GM23338 (cell line): ENCODE results near the gene ALDH1L2. TPM values are rescaled to one million over a fixed set of nuclear protein-coding genes. Genes with fewer than 3 reads are reported as not detected.

Source experiments
- ATAC-seq: fragments of 200-7000 bp; cut with Tn5 transposase; 3 replicates; pipeline ENCODE4 v1.9.1; 2020
- DNase-seq: peaks from one replicate; pipeline ENCODE4 v3.0.0-alpha.2; 2015; ENCODE audit warnings: low spot score
- H2AFZ ChIP-seq: fragments of 200-600 bp; sonication (generic); 2 replicates; pipeline ENCODE4 v1.8.0; 2016; ENCODE audit warnings: antibody characterized with exemption, mild to moderate bottlenecking, moderate library complexity
- H3F3A ChIP-seq: fragments of 200-600 bp; sonication (generic); replicated peaks from 2 replicates; pipeline ENCODE4 v1.8.0; 2017; ENCODE audit warnings: antibody characterized with exemption, mixed run types, low read depth
- H3K27ac ChIP-seq: fragments of 200-600 bp; sonication (generic); 2 replicates; pipeline ENCODE4 v1.6.1; 2016; ENCODE audit warnings: low read depth
- H3K27me3 ChIP-seq: fragments of 200-600 bp; sonication (generic); 2 replicates; pipeline ENCODE4 v1.8.0; 2016; ENCODE audit warnings: mild to moderate bottlenecking, mixed run types, moderate library complexity; ENCODE audit not compliant: insufficient read depth
- H3K36me3 ChIP-seq: fragments of 200-600 bp; sonication (generic); 2 replicates; pipeline ENCODE4 v1.8.0; 2016; ENCODE audit warnings: mild to moderate bottlenecking; ENCODE audit not compliant: insufficient read depth
- H3K4me1 ChIP-seq: fragments of 200-600 bp; sonication (generic); 2 replicates; pipeline ENCODE4 v1.8.0; 2016; ENCODE audit warnings: mild to moderate bottlenecking, moderate library complexity; ENCODE audit not compliant: insufficient read depth
- H3K4me2 ChIP-seq: fragments of 200-600 bp; sonication (generic); 2 replicates; pipeline ENCODE4 v1.7.1; 2017; ENCODE audit warnings: mixed run types
- H3K4me3 ChIP-seq: fragments of 200-600 bp; sonication (generic); 2 replicates; pipeline ENCODE4 v1.6.1; 2016; ENCODE audit warnings: mixed run types
- H3K79me2 ChIP-seq: fragments of 200-600 bp; sonication (generic); replicated peaks from 2 replicates; pipeline ENCODE4 v1.8.0; 2017; ENCODE audit warnings: mild to moderate bottlenecking; ENCODE audit not compliant: insufficient read depth
- H3K9me2 ChIP-seq: fragments of 200-600 bp; sonication (generic); 2 replicates; pipeline ENCODE4 v1.8.0; 2017; ENCODE audit not compliant: insufficient read depth
- H4K20me1 ChIP-seq: fragments of 200-600 bp; sonication (generic); replicated peaks from 2 replicates; pipeline ENCODE4 v1.8.0; 2017; ENCODE audit warnings: mild to moderate bottlenecking; ENCODE audit not compliant: insufficient read depth
- H3K27ac Mint-ChIP-seq: 2 replicates; pipeline ENCODE4 v1.8.0; 2020; ENCODE audit warnings: inconsistent platforms, mild to moderate bottlenecking, moderate library complexity, mixed read lengths
- H3K27me3 Mint-ChIP-seq: 3 replicates; pipeline ENCODE4 v1.8.0; 2022; ENCODE audit warnings: low read depth, mild to moderate bottlenecking, moderate library complexity, mixed read lengths, inconsistent platforms; ENCODE audit not compliant: insufficient read depth, poor library complexity
- H3K36me3 Mint-ChIP-seq: 3 replicates; pipeline ENCODE4 v1.8.0; 2021; ENCODE audit warnings: low read depth, mild to moderate bottlenecking, inconsistent platforms, moderate library complexity, mixed read lengths
- H3K4me1 Mint-ChIP-seq: 3 replicates; pipeline ENCODE4 v1.8.0; 2020; ENCODE audit warnings: mild to moderate bottlenecking, inconsistent platforms, mixed read lengths
- H3K4me3 Mint-ChIP-seq: 3 replicates; pipeline ENCODE4 v1.8.0; 2021; ENCODE audit warnings: moderate library complexity, mild to moderate bottlenecking, inconsistent platforms, mixed read lengths
- H3K9me3 Mint-ChIP-seq: 3 replicates; pipeline ENCODE4 v1.8.0; 2020; ENCODE audit warnings: moderate library complexity, mild to moderate bottlenecking, inconsistent platforms, mixed read lengths
- CREB1 ChIP-seq: fragments of 250-450 bp; sonication (Bioruptor Pico); IDR thresholded peaks from 2 replicates; pipeline ENCODE4 v1.5.0; 2020; ENCODE audit warnings: low read depth, mild to moderate bottlenecking, moderate library complexity
- CTCF ChIP-seq, 2 experiments: fragments of 200-600 bp in 1 of 2; sonication (generic) in 1 of 2; conservative IDR thresholded peaks; 2 replicates each; pipeline versions ENCODE4 v1.5.1 to v1.6.1; 2016 to 2017; ENCODE audit warnings: antibody characterized with exemption in 2 of 2, low read depth in 2 of 2, mild to moderate bottlenecking in 2 of 2, moderate library complexity in 1 of 2
- ETS1 ChIP-seq: IDR thresholded peaks from 2 replicates; pipeline ENCODE4 v1.6.1; 2016; ENCODE audit warnings: antibody characterized with exemption
- EZH2 ChIP-seq: fragments of 200-600 bp; sonication (generic); IDR thresholded peaks from one replicate; pipeline ENCODE4 v1.8.0; 2017; ENCODE audit warnings: antibody characterized with exemption, mild to moderate bottlenecking, low read depth; ENCODE audit not compliant: unreplicated experiment
- EZH2phosphoT487 ChIP-seq: fragments of 200-600 bp; sonication (generic); IDR thresholded peaks from one replicate; pipeline ENCODE4 v1.8.1; 2018; ENCODE audit warnings: antibody characterized with exemption; ENCODE audit not compliant: unreplicated experiment
- JUNB ChIP-seq: IDR thresholded peaks from one replicate; pipeline ENCODE4 v1.6.1; 2016; ENCODE audit warnings: antibody characterized with exemption; ENCODE audit not compliant: unreplicated experiment
- NANOG ChIP-seq: IDR thresholded peaks from 2 replicates; pipeline ENCODE4 v1.6.1; 2016; ENCODE audit warnings: antibody characterized with exemption, borderline replicate concordance
- POLR2AphosphoS5 ChIP-seq: IDR thresholded peaks from 2 replicates; pipeline ENCODE4 v1.6.1; 2016; ENCODE audit warnings: antibody characterized with exemption, low read depth
- STAT1 ChIP-seq: IDR thresholded peaks from one replicate; pipeline ENCODE4 v1.6.1; 2016; ENCODE audit warnings: antibody characterized with exemption; ENCODE audit not compliant: unreplicated experiment
- ZNF114 ChIP-seq: fragments of 250-450 bp; sonication (Bioruptor Pico); IDR thresholded peaks from 2 replicates; pipeline ENCODE4 v1.5.0; 2020; ENCODE audit warnings: mild to moderate bottlenecking, moderate library complexity
- ZNF331 ChIP-seq: fragments of 250-450 bp; sonication (Bioruptor Pico); IDR thresholded peaks from 2 replicates; pipeline ENCODE4 v1.5.0; 2020; ENCODE audit warnings: low read depth, mild to moderate bottlenecking, moderate library complexity
- polyA plus RNA-seq: library from polyadenylated mRNA; unstranded; fragments of >200 nt; fragmentation: Nextera tagmentation; extraction: Ambion mirVana; gene quantifications from 2 replicates; pipeline ENCODE4 v1.2.1, GENCODE V29; 2016
- total RNA-seq: library from RNA; depleted of rRNA; stranded (reverse); fragments of >200 nt; shearing (Covaris generic); gene quantifications from 2 replicates; pipeline ENCODE4 v1.2.3, GENCODE V29; 2014
- TF ChIP-seq, protein P1 (sequence below): fragments of 250-450 bp; sonication (Bioruptor Pico); IDR thresholded peaks from 2 replicates; pipeline ENCODE4 v1.5.0; 2020; ENCODE audit warnings: mild to moderate bottlenecking, moderate library complexity
- TF ChIP-seq, protein P2 (sequence below): IDR thresholded peaks from one replicate; pipeline ENCODE4 v1.6.1; 2018; ENCODE audit warnings: antibody characterized with exemption; ENCODE audit not compliant: unreplicated experiment

ALDH1L2 gene
- total and polyA plus RNA-seq, 2 experiments from 2014 or later = 5.8 to 9.1 TPM

DNA sequence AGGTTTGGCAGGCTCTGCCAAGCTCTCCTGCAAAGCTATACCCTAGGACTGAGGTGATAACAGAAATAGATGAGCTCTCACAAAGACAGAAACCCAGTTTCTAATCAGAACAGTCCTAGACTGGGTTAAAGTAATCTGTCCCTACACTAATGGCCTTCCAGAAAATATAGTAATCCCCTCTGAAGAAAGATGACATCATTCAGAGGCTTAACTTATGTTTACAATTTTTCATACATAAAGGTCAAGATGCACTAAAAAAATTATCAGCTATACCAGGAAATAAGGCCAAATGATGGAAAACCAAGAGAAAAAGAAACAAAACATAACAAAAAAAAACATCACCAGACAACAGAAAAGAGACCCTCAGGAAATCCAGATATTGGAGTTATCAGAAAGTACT lies 18.4 kb upstream of the ALDH1L2 start:
- DNase-seq (no peak), ATAC-seq (no peak)
- Mint-ChIP-seq H3K36me3 (peaks cover 7% of the 10 kb centered on the region; the same call in 2 of the 3 replicates), H3K4me3 (no peak overlapping the region), H3K9me3 (peaks cover 10% of the 10 kb centered on the region; the same call in 2 of the 3 replicates), H3K27me3 (no peaks in the 10 kb centered on the region), H3K4me1 (peaks cover 18% of the 10 kb centered on the region; the same call in 2 of the 3 replicates), H3K27ac (no peak overlapping the region)
- Histone ChIP-seq H2AFZ (no peak overlapping the region), H3K4me2 (no peak overlapping the region), H4K20me1 (no peaks in the 10 kb centered on the region), H3K9me2 (no peaks in the 10 kb centered on the region), H3K4me3 (no peak overlapping the region), H3K27ac (no peak overlapping the region; the same call in 1 of the 2 replicates), H3K4me1 (peaks cover 8% of the 10 kb centered on the region; the same call in 1 of the 2 replicates), H3K79me2 (no peaks in the 10 kb centered on the region), H3K36me3 (no peaks in the 10 kb centered on the region), H3F3A (no peaks in the 10 kb centered on the region), H3K27me3 (no peaks in the 10 kb centered on the region)
- TF ChIP-seq STAT1 (no peak), ETS1 (no peak), NANOG (no peak), CREB1 (CRISPR knock-in tag) (no peak), ZNF331 (CRISPR knock-in tag) (no peak), EZH2phosphoT487 (no peak), CTCF (conservative IDR thresholded peaks at IDR 0.05; ENCODE audit: low read depth in 2 of 2) (no peak), POLR2AphosphoS5 (no peak), JUNB (no peak), ZNF114 (CRISPR knock-in tag) (no peak), EZH2 (no peak)
- TF ChIP-seq, protein P1, sequence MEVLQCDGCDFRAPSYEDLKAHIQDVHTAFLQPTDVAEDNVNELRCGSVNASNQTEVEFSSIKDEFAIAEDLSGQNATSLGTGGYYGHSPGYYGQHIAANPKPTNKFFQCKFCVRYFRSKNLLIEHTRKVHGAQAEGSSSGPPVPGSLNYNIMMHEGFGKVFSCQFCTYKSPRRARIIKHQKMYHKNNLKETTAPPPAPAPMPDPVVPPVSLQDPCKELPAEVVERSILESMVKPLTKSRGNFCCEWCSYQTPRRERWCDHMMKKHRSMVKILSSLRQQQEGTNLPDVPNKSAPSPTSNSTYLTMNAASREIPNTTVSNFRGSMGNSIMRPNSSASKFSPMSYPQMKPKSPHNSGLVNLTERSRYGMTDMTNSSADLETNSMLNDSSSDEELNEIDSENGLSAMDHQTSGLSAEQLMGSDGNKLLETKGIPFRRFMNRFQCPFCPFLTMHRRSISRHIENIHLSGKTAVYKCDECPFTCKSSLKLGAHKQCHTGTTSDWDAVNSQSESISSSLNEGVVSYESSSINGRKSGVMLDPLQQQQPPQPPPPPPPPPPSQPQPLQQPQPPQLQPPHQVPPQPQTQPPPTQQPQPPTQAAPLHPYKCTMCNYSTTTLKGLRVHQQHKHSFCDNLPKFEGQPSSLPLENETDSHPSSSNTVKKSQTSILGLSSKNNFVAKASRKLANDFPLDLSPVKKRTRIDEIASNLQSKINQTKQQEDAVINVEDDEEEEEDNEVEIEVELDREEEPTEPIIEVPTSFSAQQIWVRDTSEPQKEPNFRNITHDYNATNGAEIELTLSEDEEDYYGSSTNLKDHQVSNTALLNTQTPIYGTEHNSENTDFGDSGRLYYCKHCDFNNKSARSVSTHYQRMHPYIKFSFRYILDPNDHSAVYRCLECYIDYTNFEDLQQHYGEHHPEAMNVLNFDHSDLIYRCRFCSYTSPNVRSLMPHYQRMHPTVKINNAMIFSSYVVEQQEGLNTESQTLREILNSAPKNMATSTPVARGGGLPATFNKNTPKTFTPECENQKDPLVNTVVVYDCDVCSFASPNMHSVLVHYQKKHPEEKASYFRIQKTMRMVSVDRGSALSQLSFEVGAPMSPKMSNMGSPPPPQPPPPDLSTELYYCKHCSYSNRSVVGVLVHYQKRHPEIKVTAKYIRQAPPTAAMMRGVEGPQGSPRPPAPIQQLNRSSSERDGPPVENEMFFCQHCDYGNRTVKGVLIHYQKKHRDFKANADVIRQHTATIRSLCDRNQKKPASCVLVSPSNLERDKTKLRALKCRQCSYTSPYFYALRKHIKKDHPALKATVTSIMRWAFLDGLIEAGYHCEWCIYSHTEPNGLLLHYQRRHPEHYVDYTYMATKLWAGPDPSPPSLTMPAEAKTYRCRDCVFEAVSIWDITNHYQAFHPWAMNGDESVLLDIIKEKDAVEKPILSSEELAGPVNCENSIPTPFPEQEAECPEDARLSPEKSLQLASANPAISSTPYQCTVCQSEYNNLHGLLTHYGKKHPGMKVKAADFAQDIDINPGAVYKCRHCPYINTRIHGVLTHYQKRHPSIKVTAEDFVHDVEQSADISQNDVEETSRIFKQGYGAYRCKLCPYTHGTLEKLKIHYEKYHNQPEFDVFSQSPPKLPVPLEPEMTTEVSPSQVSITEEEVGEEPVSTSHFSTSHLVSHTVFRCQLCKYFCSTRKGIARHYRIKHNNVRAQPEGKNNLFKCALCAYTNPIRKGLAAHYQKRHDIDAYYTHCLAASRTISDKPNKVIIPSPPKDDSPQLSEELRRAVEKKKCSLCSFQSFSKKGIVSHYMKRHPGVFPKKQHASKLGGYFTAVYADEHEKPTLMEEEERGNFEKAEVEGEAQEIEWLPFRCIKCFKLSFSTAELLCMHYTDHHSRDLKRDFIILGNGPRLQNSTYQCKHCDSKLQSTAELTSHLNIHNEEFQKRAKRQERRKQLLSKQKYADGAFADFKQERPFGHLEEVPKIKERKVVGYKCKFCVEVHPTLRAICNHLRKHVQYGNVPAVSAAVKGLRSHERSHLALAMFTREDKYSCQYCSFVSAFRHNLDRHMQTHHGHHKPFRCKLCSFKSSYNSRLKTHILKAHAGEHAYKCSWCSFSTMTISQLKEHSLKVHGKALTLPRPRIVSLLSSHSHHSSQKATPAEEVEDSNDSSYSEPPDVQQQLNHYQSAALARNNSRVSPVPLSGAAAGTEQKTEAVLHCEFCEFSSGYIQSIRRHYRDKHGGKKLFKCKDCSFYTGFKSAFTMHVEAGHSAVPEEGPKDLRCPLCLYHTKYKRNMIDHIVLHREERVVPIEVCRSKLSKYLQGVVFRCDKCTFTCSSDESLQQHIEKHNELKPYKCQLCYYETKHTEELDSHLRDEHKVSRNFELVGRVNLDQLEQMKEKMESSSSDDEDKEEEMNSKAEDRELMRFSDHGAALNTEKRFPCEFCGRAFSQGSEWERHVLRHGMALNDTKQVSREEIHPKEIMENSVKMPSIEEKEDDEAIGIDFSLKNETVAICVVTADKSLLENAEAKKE = no peak
- TF ChIP-seq, protein P2, sequence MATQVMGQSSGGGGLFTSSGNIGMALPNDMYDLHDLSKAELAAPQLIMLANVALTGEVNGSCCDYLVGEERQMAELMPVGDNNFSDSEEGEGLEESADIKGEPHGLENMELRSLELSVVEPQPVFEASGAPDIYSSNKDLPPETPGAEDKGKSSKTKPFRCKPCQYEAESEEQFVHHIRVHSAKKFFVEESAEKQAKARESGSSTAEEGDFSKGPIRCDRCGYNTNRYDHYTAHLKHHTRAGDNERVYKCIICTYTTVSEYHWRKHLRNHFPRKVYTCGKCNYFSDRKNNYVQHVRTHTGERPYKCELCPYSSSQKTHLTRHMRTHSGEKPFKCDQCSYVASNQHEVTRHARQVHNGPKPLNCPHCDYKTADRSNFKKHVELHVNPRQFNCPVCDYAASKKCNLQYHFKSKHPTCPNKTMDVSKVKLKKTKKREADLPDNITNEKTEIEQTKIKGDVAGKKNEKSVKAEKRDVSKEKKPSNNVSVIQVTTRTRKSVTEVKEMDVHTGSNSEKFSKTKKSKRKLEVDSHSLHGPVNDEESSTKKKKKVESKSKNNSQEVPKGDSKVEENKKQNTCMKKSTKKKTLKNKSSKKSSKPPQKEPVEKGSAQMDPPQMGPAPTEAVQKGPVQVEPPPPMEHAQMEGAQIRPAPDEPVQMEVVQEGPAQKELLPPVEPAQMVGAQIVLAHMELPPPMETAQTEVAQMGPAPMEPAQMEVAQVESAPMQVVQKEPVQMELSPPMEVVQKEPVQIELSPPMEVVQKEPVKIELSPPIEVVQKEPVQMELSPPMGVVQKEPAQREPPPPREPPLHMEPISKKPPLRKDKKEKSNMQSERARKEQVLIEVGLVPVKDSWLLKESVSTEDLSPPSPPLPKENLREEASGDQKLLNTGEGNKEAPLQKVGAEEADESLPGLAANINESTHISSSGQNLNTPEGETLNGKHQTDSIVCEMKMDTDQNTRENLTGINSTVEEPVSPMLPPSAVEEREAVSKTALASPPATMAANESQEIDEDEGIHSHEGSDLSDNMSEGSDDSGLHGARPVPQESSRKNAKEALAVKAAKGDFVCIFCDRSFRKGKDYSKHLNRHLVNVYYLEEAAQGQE = no peak
